GM12892 (cell line): Measurements from ENCODE around the gene SPAG17.

Source experiments
- POLR2A ChIP-seq: IDR thresholded peaks from 2 replicates; pipeline ENCODE4 v1.6.1; 2011; ENCODE audit warnings: low read depth, low read length, control low read depth
- POLR2AphosphoS5 ChIP-seq: IDR thresholded peaks from 2 replicates; pipeline ENCODE4 v1.6.1; 2011; ENCODE audit warnings: low read depth, low read length, control low read depth

- no peak for TF ChIP-seq POLR2A
- TF ChIP-seq POLR2AphosphoS5, result no peak
Observed at GRCh38 chr1:118081387-118081786, 103.6 kb downstream of the SPAG17 start.
